PC-9 (cell line): ENCODE measurements around the gene ELP5. TPM values are rescaled to one million over a fixed set of nuclear protein-coding genes. Genes with fewer than 3 reads are reported as not detected.

ENCODE experiments used
- BruUV-seq: library from RNA; stranded (reverse); fragments of 400-500 nt; replicated peaks from 2 replicates; lab custom pipeline; 2021; lab: Mats Ljungman, UMichigan
- CTCF ChIA-PET: fragments of 300-600 bp; sonication (Branson Sonifier 250); formaldehyde crosslinking; loops from one replicate; lab custom pipeline; 2022; ENCODE audit warnings: antibody characterized with exemption; lab: Charles Lee
- POLR2A ChIA-PET: fragments of 300-600 bp; sonication (Branson Sonifier 250); formaldehyde crosslinking; loops from one replicate; lab custom pipeline; 2022; ENCODE audit warnings: antibody characterized with exemption; ENCODE audit not compliant: unreplicated experiment; lab: Charles Lee
- DNase-seq, 2 experiments: peaks; one replicate each; pipeline versions ENCODE4 v3.0.0 to v3.0.0-alpha.2; 2015 to 2022; ENCODE audit warnings: mixed read lengths in 1 of 2
- H2AFZ ChIP-seq: fragments of 200-600 bp; sonication (generic); 2 replicates; pipeline ENCODE4 v1.8.1; 2017; ENCODE audit warnings: antibody characterized with exemption
- H3F3A ChIP-seq: fragments of 200-600 bp; sonication (generic); 2 replicates; pipeline ENCODE4 v1.8.1; 2017; ENCODE audit warnings: antibody characterized with exemption, mild to moderate bottlenecking, low read depth; ENCODE audit not compliant: insufficient read depth
- H3K27ac ChIP-seq: fragments of 200-600 bp; sonication (generic); 2 replicates; pipeline ENCODE4 v1.6.1; 2016; ENCODE audit warnings: mixed run types
- H3K27me3 ChIP-seq: fragments of 200-600 bp; sonication (generic); 2 replicates; pipeline ENCODE4 v1.6.1; 2016; ENCODE audit warnings: low read depth, mixed run types; ENCODE audit not compliant: insufficient read depth
- H3K36me3 ChIP-seq: fragments of 200-600 bp; sonication (generic); 2 replicates; pipeline ENCODE4 v1.6.1; 2016; ENCODE audit warnings: low read depth, mixed run types
- H3K4me1 ChIP-seq: fragments of 200-600 bp; sonication (generic); replicated peaks from 2 replicates; pipeline ENCODE4 v1.6.1; 2016; ENCODE audit warnings: mixed run types; ENCODE audit not compliant: insufficient read depth
- H3K4me2 ChIP-seq: fragments of 200-600 bp; sonication (generic); 2 replicates; pipeline ENCODE4 v1.6.1; 2017; ENCODE audit warnings: mixed run types
- H3K4me3 ChIP-seq: fragments of 200-600 bp; sonication (generic); 2 replicates; pipeline ENCODE4 v1.6.1; 2016; ENCODE audit warnings: mixed run types
- H3K79me2 ChIP-seq: fragments of 200-600 bp; sonication (generic); 2 replicates; pipeline ENCODE4 v1.6.1; 2017; ENCODE audit warnings: low read depth, mixed run types
- H3K9me2 ChIP-seq: fragments of 200-600 bp; sonication (generic); 2 replicates; pipeline ENCODE4 v1.8.1; 2017; ENCODE audit warnings: mild to moderate bottlenecking; ENCODE audit not compliant: insufficient read depth
- H3K9me3 ChIP-seq: fragments of 200-600 bp; sonication (generic); 2 replicates; pipeline ENCODE4 v1.8.1; 2016; ENCODE audit warnings: low read depth; ENCODE audit not compliant: insufficient read depth
- H4K20me1 ChIP-seq: fragments of 200-600 bp; sonication (generic); 2 replicates; pipeline ENCODE4 v1.8.1; 2017; ENCODE audit not compliant: insufficient read depth
- EZH2 ChIP-seq: fragments of 200-600 bp; sonication (generic); IDR thresholded peaks from 2 replicates; pipeline ENCODE4 v1.8.0; 2017; ENCODE audit warnings: antibody characterized with exemption, low read depth
- intact Hi-C: fragments of 100-400 bp; cut with micrococcal nuclease; formaldehyde crosslinking; loops from one replicate; pipeline ENCODE4 v1.10.0; 2022; ENCODE audit not compliant: unreplicated experiment
- total RNA-seq: library from RNA; stranded (reverse); gene quantifications from 2 replicates; pipeline ENCODE4 v1.2.3, GENCODE V29; 2021
- TF ChIP-seq, protein P1 (sequence below): fragments of 200-600 bp; sonication (generic); conservative IDR thresholded peaks from 2 replicates; pipeline ENCODE4 v1.6.1; 2017; ENCODE audit warnings: mixed run types, antibody characterized with exemption, mild to moderate bottlenecking, moderate library complexity

ELP5 gene
- total RNA-seq, 1 experiment from 2014 or later: 45.1 TPM

DNA sequence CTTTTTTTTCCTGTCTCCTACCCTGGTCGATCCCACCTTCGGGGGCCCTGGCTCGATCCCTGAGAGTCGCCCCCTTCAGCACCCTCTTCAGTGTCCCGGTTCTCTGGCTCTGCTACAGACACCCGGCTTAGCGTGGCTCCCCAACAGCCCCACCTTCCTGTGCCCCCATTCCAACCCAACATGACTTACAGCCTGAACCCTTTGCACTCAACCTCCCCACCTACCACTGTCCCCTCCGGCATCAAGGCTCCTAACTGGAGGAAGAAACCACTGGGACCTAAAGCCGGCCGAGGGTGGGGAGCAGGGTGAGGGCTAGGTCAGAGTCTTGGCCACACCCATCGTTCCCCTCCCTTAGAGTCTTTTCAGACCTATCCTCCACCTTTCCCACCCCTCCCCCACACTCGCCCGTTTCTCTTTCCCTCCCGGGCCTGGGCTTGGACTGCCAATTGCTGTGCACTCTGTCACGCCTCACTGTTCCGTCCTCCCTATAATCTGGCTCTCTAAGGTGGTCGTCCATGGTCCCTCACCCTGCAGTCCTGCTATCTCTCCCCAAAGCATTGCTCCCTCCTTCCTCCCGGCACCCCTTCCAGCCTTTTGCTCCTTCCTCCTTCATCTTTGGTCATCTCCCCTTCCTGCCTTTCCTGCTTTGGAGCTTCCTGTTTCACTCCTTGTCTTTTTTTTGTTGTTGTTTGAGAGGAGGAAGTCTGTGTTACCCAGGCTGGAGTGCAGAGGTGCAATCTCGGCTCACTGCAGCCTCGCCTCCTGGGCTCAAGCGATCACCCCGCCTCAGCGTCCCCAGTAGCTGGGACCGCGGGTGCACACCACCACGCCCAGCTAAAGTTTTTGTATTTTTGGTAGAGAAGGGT, 11.2 kb downstream of the ELP5 start:
- peaks cover 24% of the 10 kb centered on the region for H3K36me3 ChIP-seq
- intact Hi-C loops: loop anchor here (1.0 to 5.0 kb wide), 9 partner anchors 11 to 579 kb away; partner anchors contain the start of genes EIF5A, ELP5, POLR2A and SLC35G6
- BruUV-seq: TSS peak; percentile 26
- peaks cover 40% of the 10 kb centered on the region for H3K4me1 ChIP-seq
- H3K9me3 ChIP-seq: no peaks in the 10 kb centered on the region
- peaks cover 51% of the 10 kb centered on the region for H3K79me2 ChIP-seq
- H3K4me2 ChIP-seq: peak overlapping the region; percentile 82
- TF ChIP-seq, protein P1, sequence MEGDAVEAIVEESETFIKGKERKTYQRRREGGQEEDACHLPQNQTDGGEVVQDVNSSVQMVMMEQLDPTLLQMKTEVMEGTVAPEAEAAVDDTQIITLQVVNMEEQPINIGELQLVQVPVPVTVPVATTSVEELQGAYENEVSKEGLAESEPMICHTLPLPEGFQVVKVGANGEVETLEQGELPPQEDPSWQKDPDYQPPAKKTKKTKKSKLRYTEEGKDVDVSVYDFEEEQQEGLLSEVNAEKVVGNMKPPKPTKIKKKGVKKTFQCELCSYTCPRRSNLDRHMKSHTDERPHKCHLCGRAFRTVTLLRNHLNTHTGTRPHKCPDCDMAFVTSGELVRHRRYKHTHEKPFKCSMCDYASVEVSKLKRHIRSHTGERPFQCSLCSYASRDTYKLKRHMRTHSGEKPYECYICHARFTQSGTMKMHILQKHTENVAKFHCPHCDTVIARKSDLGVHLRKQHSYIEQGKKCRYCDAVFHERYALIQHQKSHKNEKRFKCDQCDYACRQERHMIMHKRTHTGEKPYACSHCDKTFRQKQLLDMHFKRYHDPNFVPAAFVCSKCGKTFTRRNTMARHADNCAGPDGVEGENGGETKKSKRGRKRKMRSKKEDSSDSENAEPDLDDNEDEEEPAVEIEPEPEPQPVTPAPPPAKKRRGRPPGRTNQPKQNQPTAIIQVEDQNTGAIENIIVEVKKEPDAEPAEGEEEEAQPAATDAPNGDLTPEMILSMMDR: no peak
- no peak for TF ChIP-seq EZH2
- H3K27me3 ChIP-seq: no peaks in the 10 kb centered on the region
- peaks cover 25% of the 10 kb centered on the region for H4K20me1 ChIP-seq
- H3K4me3 ChIP-seq: peak overlapping the region; percentile 97
- DNase-seq: peak; percentile 84 to 88
- ChIA-PET CTCF (interaction anchor here (0.6 to 1.5 kb wide), 4 partner anchors 12 to 311 kb away, joined by 3 to 5 read pairs (median 3); partner anchors contain the start of gene CTDNEP1), POLR2A (interaction anchor here (0.6 to 0.8 kb wide), 5 partner anchors 20 to 753 kb away, joined by 3 to 33 read pairs (median 6); no protein-coding TSS in a partner anchor)
- peak overlapping the region; percentile 100 for H3K27ac ChIP-seq
- H3F3A ChIP-seq: peaks cover 62% of the 10 kb centered on the region
- H2AFZ ChIP-seq: peak overlapping the region; percentile 49
- H3K9me2 ChIP-seq: no peaks in the 10 kb centered on the region

DNA sequence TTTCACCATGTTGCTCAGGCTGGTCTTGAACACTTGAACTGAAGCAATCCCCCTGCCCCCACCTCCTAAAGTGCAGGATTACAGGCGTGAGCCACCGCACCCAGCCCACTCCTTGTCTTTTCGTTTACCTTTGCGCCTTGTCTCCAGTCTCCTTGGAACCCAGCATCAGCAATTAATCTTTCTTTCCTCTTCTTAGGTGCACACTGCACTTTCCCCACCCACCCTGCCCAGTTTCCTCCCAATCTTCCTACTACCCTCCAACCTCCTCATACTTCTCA, 11.7 kb downstream of the ELP5 start:
- H3F3A ChIP-seq: peaks cover 56% of the 10 kb centered on the region
- intact Hi-C loops: loop anchor here (1.0 to 5.0 kb wide), 6 partner anchors 17 to 579 kb away; partner anchors contain the start of genes EIF5A, POLR2A, SLC35G6 and TMEM256
- H3K4me3 ChIP-seq: peak overlapping the region; percentile 97
- H4K20me1 ChIP-seq: peaks cover 20% of the 10 kb centered on the region
- H3K79me2 ChIP-seq: peaks cover 45% of the 10 kb centered on the region
- H3K9me3 ChIP-seq: no peaks in the 10 kb centered on the region
- H3K4me1 ChIP-seq: peaks cover 39% of the 10 kb centered on the region
- POLR2A ChIA-PET: interaction anchor here (0.6 to 0.8 kb wide), 4 partner anchors 29 to 753 kb away, joined by 4 to 33 read pairs (median 6); no protein-coding TSS in a partner anchor
- H3K9me2 ChIP-seq: no peaks in the 10 kb centered on the region
- H2AFZ ChIP-seq: peak overlapping the region; percentile 49
- H3K36me3 ChIP-seq: peaks cover 20% of the 10 kb centered on the region
- CTCF ChIA-PET: interaction anchor here (0.6 to 1.5 kb wide), 3 partner anchors 171 to 310 kb away, joined by 3 to 5 read pairs (median 3); no protein-coding TSS in a partner anchor
- no peak for TF ChIP-seq EZH2
- BruUV-seq: no TSS peak
- H3K27ac ChIP-seq: peak overlapping the region; percentile 100
- peak overlapping the region; percentile 82 for H3K4me2 ChIP-seq
- peak in 1 of 2 experiments; percentile 31 for DNase-seq
- no peaks in the 10 kb centered on the region for H3K27me3 ChIP-seq

DNA sequence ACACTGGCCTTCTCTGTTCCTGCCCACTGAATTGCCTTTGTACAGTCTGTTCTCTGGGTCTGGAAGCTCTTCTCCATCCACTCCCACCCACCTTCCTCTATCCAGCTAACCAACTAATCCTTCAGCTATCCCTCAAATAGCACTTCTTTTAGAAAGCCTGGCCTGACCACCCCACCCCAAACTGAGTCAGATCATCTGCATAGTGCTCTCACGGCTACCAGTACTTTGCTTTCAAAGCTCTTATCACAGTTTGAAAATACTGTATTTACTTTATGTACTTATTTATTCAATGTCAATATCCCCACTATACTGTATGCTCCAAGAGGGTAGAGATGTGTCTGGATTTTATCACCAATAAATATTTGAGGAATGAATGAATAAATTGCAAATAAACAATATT, 14.8 kb downstream of the ELP5 start:
- H3K79me2 ChIP-seq: peaks cover 15% of the 10 kb centered on the region
- intact Hi-C loops: no loop called here
- H3K4me2 ChIP-seq: no peak overlapping the region
- H3K27ac ChIP-seq: no peak overlapping the region
- no peaks in the 10 kb centered on the region; the same call in 1 of the 2 replicates for H3K36me3 ChIP-seq
- no peaks in the 10 kb centered on the region for H3K9me2 ChIP-seq
- POLR2A ChIA-PET: interaction anchor here (0.7 kb wide), 2 partner anchors 63 to 77 kb away, joined by 4 to 10 read pairs; no protein-coding TSS in a partner anchor
- no TSS peak for BruUV-seq
- no peaks in the 10 kb centered on the region for H4K20me1 ChIP-seq
- H2AFZ ChIP-seq: no peak overlapping the region
- peaks cover 54% of the 10 kb centered on the region for H3F3A ChIP-seq
- H3K4me1 ChIP-seq: peaks cover 25% of the 10 kb centered on the region
- no peak overlapping the region for H3K4me3 ChIP-seq
- CTCF ChIA-PET: interaction anchor here (0.7 kb wide), 1 partner anchor 158 kb away, joined by 4 read pairs; no protein-coding TSS in a partner anchor
- TF ChIP-seq EZH2: no peak
- TF ChIP-seq, protein P1: no peak
- no peak for DNase-seq
- no peaks in the 10 kb centered on the region for H3K27me3 ChIP-seq
- H3K9me3 ChIP-seq: no peaks in the 10 kb centered on the region
